Hematopoietic multipotent progenitor cell treated with erythropoietin and hydrocortisone succinate and interleukin-3 and kit ligand, for 15 days (in vitro differentiated cells): ENCODE data around the gene DUOX2.
"Not testable (repeated sequence)": the region's sequence is repeated elsewhere in the genome, so short reads cannot be mapped to it uniquely, and the experiment has no call there.

Experiments
- DNase-seq: peaks from one replicate; pipeline ENCODE4 v3.0.0-alpha.2; 2015; ENCODE audit warnings: low spot score

Gene DUOX2

DNA sequence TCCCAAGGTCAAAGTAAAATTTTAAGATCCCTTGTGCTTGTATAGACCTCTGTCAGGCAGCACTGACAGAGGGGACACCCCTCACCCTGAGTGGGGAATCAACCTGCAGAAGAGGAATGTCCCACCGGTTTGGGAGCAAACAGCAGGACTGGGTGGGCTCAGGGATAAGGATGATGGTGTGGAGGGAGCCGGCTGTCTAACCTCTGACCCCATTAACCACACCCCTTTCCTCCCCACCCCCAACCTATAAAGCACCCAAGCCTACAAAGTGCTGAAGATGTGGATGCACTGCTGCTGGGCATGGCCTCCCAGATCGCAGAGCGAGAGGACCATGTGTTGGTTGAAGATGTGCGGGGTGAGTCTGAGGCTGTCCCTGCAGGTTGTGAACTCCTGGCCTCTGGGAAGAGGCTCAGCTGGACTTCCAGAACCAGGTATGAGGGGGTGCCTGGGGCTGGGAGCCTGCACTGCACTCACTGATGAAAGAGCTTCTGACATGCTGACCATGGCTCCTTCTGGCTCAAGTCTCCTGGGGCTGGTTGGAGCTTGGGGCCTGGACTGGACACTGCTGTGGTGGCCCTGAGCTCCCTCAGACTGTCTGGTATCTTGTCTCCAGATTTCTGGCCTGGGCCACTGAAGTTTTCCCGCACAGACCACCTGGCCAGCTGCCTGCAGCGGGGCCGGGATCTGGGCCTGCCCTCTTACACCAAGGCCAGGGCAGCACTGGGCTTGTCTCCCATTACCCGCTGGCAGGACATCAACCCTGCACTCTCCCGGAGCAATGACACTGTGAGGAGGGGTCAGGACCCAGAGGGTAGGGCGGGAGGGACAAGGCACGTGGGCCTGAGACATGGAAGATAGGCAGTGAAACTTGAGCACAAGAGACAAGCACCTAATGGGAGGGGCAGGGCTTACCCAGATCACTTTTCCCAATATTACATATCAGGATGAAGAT lies 25.1 kb upstream of the DUOX2 start:
- DNase-seq, result no peak

- no peak for DNase-seq
These were observed 23.7 kb upstream of the DUOX2 start for GRCh38 chr15:45137703-45138102.

DNA sequence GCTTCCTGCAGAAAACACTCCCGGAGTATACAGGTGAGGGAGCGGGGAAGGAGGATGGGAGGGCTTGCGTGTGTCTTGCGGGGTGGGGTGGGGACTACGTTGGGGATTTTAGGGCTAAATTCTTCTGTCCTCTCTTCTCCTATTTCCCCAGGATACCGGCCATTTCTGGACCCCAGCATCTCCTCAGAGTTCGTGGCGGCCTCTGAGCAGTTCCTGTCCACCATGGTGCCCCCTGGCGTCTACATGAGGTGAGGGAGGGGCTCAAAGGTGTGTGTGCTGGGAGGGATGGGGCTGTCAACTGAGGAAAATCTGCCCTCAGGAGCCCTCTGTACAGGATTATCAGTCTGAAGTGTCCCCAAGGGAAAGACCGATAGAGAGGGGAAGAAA lies 22.4 kb upstream of the DUOX2 start:
- DNase-seq, result no peak

DNA sequence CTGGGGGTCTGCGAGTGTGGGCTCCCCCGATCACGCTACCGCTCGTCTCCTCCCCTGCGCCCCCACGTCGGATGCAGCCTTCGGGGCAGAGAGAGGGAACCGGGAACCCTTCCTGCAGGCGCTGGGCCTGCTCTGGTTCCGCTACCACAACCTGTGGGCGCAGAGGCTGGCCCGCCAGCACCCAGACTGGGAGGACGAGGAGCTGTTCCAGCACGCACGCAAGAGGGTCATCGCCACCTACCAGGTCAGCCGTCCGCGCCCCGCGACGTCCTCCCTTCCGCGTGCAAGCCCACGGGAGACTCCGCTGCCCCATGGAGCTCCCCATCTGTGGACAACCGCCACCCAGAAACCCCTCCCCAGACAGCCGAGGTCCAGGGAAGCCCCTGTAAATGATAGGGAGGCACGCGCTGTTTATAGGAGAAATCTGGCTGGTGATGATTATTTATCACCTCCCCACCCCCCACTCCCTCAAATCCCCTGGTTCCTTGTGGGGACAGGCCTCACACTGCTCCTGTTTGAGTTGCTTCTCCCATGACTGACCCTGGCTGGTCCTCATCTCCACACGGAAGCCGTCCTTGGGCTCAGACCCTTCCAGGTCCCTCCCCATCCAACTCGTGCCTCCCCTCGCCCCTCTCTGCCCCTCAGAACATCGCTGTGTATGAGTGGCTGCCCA lies 21.9 kb upstream of the DUOX2 start:
- DNase-seq, result not testable (repeated sequence)

- no peak for DNase-seq
These were observed 21.0 kb upstream of the DUOX2 start for GRCh38 chr15:45134682-45135604.

- DNase-seq, result no peak
These were observed 20.1 kb upstream of the DUOX2 start for GRCh38 chr15:45134046-45134445.

GRCh38 chr15:45133561-45133920 lies 19.6 kb upstream of the DUOX2 start:
- no peak for DNase-seq

DNA sequence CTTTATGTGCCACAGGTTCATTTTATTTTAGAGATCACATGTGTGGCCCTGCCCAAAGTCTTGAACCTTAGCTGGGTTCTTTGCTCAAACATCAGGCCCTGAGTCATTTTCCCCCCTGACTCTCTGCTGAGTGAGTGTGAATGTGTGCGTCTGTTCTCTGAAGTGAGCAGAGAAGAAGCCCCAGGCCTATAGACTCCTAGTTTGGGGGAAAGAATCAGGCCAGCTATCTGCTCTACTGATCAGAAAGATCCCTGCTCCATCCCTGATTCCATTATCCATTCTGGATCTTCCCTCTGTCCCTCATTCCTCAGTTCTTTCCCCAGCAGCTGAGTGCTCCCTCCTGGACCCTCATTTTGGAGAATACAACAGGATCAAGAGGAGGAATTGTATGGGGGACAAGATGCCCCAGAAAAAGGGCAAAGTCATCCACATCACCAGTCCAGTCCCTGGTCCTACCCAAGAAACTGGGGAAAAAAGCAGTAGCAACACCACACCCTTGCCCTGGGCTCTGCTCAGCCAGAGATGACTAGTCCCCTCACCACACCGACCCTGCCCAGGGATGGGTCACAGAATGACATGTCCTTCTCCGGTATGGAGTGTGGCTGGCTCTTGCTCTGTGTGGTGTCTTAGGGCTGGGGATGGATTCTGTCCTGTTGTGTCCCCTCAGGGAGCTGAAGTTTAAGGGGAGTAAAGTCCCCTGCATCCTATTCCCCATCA lies 19.0 kb upstream of the DUOX2 start:
- DNase-seq, result no peak

- DNase-seq, result no peak
These were observed 17.5 kb upstream of the DUOX2 start for GRCh38 chr15:45131510-45131909.

DNA sequence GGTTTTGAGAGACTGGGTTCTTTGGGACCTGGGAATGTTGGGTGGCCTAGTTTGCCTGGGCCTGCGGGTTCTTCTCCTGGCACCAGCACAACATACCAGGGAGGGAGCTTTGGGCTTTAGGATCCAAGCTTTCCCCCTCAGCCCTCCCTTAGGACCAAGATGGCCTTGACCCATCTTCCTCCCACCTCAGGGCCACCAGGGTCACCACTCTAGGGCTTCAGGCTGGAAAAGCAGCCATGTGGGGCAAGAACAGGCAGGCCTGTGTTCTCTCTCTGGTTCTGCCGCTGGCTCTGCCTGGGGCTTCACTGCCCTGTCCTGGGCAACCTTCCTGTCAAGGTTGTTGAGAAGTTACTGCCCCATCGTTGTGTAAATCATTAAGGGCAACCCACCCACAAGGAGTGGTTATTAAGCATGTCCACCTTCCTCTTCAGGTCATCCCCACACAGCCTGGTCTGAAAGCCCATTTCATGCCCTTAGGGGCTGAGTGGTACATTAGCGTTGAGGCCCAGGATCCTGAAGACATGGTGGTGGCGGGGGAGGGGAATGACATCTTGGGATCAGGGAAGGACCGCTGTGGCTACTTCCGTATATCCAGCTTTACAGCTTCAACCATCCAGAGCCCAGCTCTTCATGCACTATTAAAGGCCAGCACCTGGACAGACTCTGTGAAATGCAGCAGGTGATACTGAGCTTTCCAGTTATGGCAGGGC lies 16.5 kb upstream of the DUOX2 start:
- DNase-seq, result no peak

- no peak for DNase-seq
These were observed 15.7 kb upstream of the DUOX2 start, which contains the start of the genes DUOX1 and DUOXA1 for GRCh38 chr15:45129651-45130129. TSS of gene DUOX1 (plus strand) at chr15:45129994. CDS start at chr15:45131967, 1,973 bp downstream. TSS of gene DUOXA1 (minus strand) at chr15:45129879. CDS start at chr15:45123014, 6,865 bp downstream.

GRCh38 chr15:45128971-45129639 lies 15.1 kb upstream of the DUOX2 start:
- no peak for DNase-seq

DNA sequence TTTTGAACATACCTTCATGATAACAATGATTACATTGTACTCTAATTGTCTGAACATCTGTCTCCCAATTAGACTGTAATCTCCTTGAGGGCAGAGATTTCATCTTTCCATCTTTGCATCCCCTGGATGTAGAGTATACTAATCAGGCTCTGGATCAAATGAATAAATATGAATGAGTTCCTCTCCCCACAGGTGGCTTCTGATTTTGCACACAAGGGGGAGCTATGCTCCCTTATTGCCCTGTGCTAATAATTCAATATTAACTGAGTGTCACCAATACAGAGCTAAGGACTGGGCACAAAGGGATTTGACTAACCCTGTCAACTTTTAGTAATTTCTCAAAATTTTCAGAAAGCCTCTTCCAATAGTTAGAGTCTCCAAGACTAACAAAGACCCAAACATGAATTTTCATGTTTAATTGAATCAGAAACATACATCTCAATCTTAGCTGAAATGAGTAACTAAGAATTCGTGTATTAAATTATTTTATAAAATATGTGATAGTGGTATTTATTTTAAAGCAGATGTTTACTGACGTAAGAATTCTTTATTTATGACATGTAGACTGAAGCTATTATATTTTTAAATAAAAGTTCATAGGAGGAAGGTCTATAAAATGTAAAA lies 12.7 kb upstream of the DUOX2 start:
- DNase-seq, result peak; percentile 35

DNA sequence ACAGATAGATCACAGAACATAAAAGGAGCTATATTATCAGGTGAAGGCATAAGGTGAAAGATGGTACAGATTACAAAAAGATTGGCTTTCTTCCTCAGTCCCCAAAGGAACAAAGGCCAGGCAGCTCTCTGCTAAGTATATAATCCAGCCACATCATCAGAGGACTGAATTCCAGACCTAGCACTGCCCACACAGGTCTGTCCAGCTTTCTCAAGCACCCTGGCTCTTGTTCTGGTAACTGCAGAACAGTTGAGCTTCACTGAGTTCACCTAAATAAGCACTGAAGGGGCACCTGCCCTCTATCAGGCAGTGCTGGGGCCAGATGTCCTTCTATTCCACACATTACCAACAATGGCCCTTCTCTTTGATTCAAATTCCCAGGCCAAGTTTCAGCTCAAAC lies 9.4 kb upstream of the DUOX2 start:
- DNase-seq, result no peak

DNA sequence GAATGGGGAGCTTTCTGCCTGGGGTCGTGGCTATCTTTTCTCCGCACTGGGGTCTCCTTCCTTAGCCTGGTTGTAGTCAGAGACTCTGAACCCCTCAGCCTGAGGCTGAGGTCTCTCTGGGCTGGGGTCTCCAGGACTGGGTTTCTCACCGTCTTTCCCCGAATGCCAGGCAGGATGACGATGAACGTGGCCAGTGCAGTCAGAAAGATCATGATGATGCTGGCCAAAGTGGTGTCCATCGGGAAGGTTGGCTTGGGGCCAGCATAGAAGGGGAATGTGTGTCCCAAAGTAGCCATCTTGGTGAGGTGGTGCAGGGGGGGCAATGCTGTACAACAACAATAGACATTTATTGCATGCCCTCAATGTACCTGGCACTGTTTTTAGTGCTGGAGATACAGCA lies 8.7 kb upstream of the DUOX2 start:
- no peak for DNase-seq

GRCh38 chr15:45121706-45122417 lies 7.9 kb upstream of the DUOX2 start:
- DNase-seq, result no peak

DNA sequence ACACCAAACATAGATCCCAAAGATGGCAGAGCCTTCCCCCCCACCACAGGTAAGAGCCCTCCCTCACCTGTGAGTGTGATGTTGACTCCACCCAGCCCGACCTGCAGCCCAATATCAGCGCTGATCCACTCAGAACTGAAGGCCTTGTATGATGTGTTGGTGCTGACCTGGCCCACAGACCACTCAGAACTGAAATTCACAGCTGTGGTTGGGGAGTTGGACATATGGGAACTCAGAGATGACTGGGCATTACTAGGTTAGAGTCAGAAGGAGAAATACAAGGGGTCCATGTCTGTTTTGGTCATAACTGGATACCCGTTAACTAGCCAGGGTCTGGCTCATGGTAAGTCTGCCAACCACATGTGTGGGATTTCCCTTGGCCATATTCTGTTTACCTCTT lies 7.0 kb upstream of the DUOX2 start:
- DNase-seq, result no peak

DNA sequence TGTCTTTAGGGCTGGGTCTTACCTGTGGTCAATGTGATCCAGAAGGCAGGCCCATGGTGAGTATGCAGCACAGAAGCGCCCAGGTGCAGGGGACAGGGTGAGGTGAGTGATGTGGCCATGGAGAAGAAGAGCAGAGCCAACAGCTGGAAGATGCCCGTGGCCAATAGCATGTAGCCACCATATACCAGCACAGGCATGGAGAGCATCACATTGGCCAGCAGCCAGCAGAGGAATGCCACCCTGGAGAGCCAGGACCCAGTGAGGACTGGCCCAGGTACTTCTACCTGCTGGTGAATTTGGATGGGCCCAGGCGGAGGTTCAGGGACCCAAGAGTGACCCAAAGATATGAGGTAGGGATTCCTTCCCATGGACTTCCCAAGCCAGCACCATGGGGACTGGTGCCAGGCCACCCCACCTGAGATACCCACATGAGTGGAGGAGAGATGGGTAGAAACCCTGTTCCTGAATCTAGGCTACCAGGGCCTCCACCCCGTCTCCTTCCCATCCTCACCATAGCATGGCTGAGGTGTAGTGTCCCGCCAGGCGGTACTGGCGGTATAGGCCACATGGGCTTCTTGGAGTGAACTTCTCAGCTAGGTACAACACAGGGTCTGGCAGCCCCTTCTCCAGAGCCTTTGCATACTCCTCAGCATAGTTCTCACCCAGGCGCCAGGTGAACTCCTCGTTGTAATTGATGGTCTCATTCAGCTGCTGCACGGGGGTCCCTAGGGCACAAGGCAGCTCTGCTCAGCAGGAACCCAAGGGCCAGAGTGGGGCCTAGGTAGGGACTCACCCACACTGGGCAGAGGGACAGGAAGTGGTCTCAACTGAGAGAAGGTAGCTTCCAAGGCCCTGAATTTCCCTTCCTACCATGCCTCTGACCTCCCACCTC lies 6.4 kb upstream of the DUOX2 start:
- DNase-seq, result no peak
